IPS DF 19.7 (cell line): Measurements from ENCODE around the gene CASZ1.

Experiments used
- DNase-seq: peaks from one replicate; pipeline ENCODE4 v3.0.0-alpha.2; 2013; ENCODE audit warnings: low read depth, low spot score

Gene CASZ1

GRCh38 chr1:10651793-10652192 lies 144.7 kb downstream of the CASZ1 start:
- DNase-seq, result no peak

- no peak for DNase-seq
Observed at GRCh38 chr1:10651389-10651766, 145.1 kb downstream of the CASZ1 start.

- no peak for DNase-seq
Observed at GRCh38 chr1:10650556-10651388, 145.7 kb downstream of the CASZ1 start.

GRCh38 chr1:10649517-10650201 lies 146.8 kb downstream of the CASZ1 start:
- DNase-seq, result no peak

GRCh38 chr1:10648689-10649516 lies 147.5 kb downstream of the CASZ1 start:
- DNase-seq, result no peak

GRCh38 chr1:10647414-10648170 lies 148.9 kb downstream of the CASZ1 start:
- DNase-seq, result no peak

GRCh38 chr1:10646347-10646861 lies 150.0 kb downstream of the CASZ1 start:
- no peak for DNase-seq

GRCh38 chr1:10644307-10645128 lies 151.9 kb downstream of the CASZ1 start:
- no peak for DNase-seq

- DNase-seq, result no peak
Observed at GRCh38 chr1:10643607-10644306, 152.7 kb downstream of the CASZ1 start.

- no peak for DNase-seq
Observed at GRCh38 chr1:10642403-10643080, 153.9 kb downstream of the CASZ1 start.

GRCh38 chr1:10641976-10642375 lies 154.5 kb downstream of the CASZ1 start:
- no peak for DNase-seq

GRCh38 chr1:10640843-10641553 lies 155.4 kb downstream of the CASZ1 start:
- no peak for DNase-seq

- no peak for DNase-seq
Observed at GRCh38 chr1:10639775-10640578, 156.5 kb downstream of the CASZ1 start.

GRCh38 chr1:10639011-10639774 lies 157.3 kb downstream of the CASZ1 start:
- DNase-seq, result no peak

- no peak for DNase-seq
Observed at GRCh38 chr1:10638559-10639005, 157.9 kb downstream of the CASZ1 start.

- DNase-seq, result no peak
Observed at GRCh38 chr1:10637834-10638558, 158.4 kb downstream of the CASZ1 start.
